Neural progenitor cell (in vitro differentiated cells): ENCODE measurements around the gene MBP.

ENCODE experiments used
- EZH2 ChIP-seq: fragments of 200-600 bp; sonication (generic); IDR thresholded peaks from 2 replicates; pipeline ENCODE4 v1.6.1; 2017; ENCODE audit warnings: antibody characterized with exemption, mild to moderate bottlenecking, moderate library complexity
- EZH2phosphoT487 ChIP-seq: fragments of 200-600 bp; sonication (generic); IDR thresholded peaks from 2 replicates; pipeline ENCODE4 v1.6.1; 2017; ENCODE audit warnings: antibody characterized with exemption
- TF ChIP-seq, protein P1 (sequence below): fragments of 200-600 bp; sonication (generic); IDR thresholded peaks from 2 replicates; pipeline ENCODE4 v1.5.1; 2017; ENCODE audit warnings: antibody characterized with exemption, mild to moderate bottlenecking

DNA sequence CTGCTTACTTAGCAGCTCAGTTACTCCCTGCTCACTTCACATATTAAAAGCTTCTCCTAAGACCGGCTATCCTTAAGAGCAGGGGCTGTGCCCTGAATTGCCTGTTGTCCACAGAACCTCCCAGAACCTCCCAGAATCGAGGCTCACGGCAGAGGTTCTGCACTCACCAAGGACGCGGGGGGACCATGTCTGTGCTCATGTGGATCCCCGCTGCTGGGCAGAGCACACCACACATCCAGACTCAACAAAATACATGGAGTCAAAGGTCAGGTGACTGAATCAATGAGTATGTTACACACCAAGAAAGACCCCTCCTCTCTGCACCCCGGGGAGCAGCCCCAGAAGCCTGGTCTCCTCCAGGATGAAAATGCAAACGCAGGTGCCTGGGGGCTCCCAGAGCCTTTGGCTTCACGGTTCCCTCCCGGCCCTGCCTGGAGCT lies 149.0 kb downstream of the MBP start:
- TF ChIP-seq, protein P1, sequence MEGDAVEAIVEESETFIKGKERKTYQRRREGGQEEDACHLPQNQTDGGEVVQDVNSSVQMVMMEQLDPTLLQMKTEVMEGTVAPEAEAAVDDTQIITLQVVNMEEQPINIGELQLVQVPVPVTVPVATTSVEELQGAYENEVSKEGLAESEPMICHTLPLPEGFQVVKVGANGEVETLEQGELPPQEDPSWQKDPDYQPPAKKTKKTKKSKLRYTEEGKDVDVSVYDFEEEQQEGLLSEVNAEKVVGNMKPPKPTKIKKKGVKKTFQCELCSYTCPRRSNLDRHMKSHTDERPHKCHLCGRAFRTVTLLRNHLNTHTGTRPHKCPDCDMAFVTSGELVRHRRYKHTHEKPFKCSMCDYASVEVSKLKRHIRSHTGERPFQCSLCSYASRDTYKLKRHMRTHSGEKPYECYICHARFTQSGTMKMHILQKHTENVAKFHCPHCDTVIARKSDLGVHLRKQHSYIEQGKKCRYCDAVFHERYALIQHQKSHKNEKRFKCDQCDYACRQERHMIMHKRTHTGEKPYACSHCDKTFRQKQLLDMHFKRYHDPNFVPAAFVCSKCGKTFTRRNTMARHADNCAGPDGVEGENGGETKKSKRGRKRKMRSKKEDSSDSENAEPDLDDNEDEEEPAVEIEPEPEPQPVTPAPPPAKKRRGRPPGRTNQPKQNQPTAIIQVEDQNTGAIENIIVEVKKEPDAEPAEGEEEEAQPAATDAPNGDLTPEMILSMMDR: no peak
- TF ChIP-seq EZH2phosphoT487 (no peak), EZH2 (no peak)
